Gastrocnemius medialis (tissue), 4 donors: Measurements from ENCODE around the gene ROBO1. TPM values are rescaled to one million over a fixed set of nuclear protein-coding genes. Genes with fewer than 3 reads are reported as not detected.
"Not testable (repeated sequence)": the region's sequence is repeated elsewhere in the genome, so short reads cannot be mapped to it uniquely, and the experiment has no call there.

Experiments
- ATAC-seq, 2 donors: fragments of 150-250 bp; one replicate each; pipeline ENCODE4 v1.9.1; 2016
- DNase-seq, 2 donors: peaks; one replicate each; pipeline ENCODE4 v3.0.0-alpha.2; 2019
- H3K27ac ChIP-seq, 4 donors: fragments of 200-600 bp; sonication (generic); 1 replicate in 1 of 4; 2 replicates in 3 of 4; pipeline ENCODE4 v1.5.1; 2016 to 2018; ENCODE audit warnings: mild to moderate bottlenecking in 2 of 4, moderate library complexity in 1 of 4
- H3K27me3 ChIP-seq, 3 donors: fragments of 200-600 bp; sonication (generic) in 2 of 3; 1 replicate in 1 of 3; 2 replicates in 2 of 3; pipeline versions ENCODE4 v1.5.1 to v1.6.0; 2016 to 2019; ENCODE audit warnings: mild to moderate bottlenecking in 1 of 3, moderate library complexity in 1 of 3
- H3K36me3 ChIP-seq, 2 donors: fragments of 200-600 bp; sonication (generic) in 1 of 2; one replicate each; pipeline ENCODE4 v1.5.1; 2017 to 2018
- H3K4me1 ChIP-seq, 2 donors: fragments of 200-600 bp; sonication (generic) in 1 of 2; one replicate each; pipeline ENCODE4 v1.5.1; 2016 to 2017; ENCODE audit warnings: mild to moderate bottlenecking in 2 of 2
- H3K4me3 ChIP-seq, 4 donors: fragments of 200-600 bp; sonication (generic) in 3 of 4; 1 replicate in 1 of 4; 2 replicates in 3 of 4; pipeline ENCODE4 v1.5.1; 2016 to 2019; ENCODE audit warnings: mild to moderate bottlenecking in 2 of 4
- H3K9me3 ChIP-seq, 3 donors: fragments of 200-600 bp; sonication (generic) in 2 of 3; 1 replicate in 1 of 3; 2 replicates in 2 of 3; pipeline ENCODE4 v1.5.1; 2016 to 2019
- CTCF ChIP-seq, 5 experiments: fragments of 450-650 bp in 3 of 5; fragments of 200-600 bp in 2 of 5; sonication (generic) in 2 of 5; IDR thresholded peaks in 4 of 5; conservative IDR thresholded peaks in 1 of 5; 1 replicate in 4 of 5; 2 replicates in 1 of 5; pipeline ENCODE4 v1.5.1; 2016 to 2019; ENCODE audit warnings: antibody characterized with exemption in 5 of 5, mild to moderate bottlenecking in 3 of 5, moderate library complexity in 3 of 5
- POLR2A ChIP-seq, 2 donors: fragments of 450-650 bp; IDR thresholded peaks; one replicate each; pipeline ENCODE4 v1.6.1; 2017; ENCODE audit warnings: antibody characterized with exemption in 2 of 2, mild to moderate bottlenecking in 2 of 2, moderate library complexity in 2 of 2
- in situ Hi-C, 4 donors: fragments of 200-750 bp; cut with MboI; loops; one replicate each; pipeline versions ENCODE4 v1.15.0 to v1.8.0; 2017; ENCODE audit warnings: low sequenced_read_pairs in 4 of 4
- intact Hi-C: fragments of 100-400 bp; cut with DNase I; formaldehyde crosslinking; loops from one replicate; pipeline ENCODE4 v1.15.1; 2023; ENCODE audit warnings: low total_unique reads
- total RNA-seq, 4 donors: library from RNA; depleted of rRNA; stranded (reverse); fragments of >200 nt; gene quantifications; one replicate each; pipeline versions ENCODE4 v1.1.0 to v1.2.3, GENCODE V29; 2016

The ROBO1 gene
- total RNA-seq, 4 donors from 2014 or later, result 4.2 to 16.0 (median 9.5) TPM

- in situ Hi-C loops, result no loop called here
- Histone ChIP-seq H3K4me1 (no peaks in the 10 kb centered on the region), H3K4me3 (no peak overlapping the region), H3K27me3 (no peaks in the 10 kb centered on the region), H3K27ac (no peak overlapping the region), H3K9me3 (no peaks in the 10 kb centered on the region), H3K36me3 (no peaks in the 10 kb centered on the region)
- DNase-seq, result no peak
- ATAC-seq, result no peak
- TF ChIP-seq POLR2A (IDR thresholded peaks at IDR 0.05), result no peak
- TF ChIP-seq CTCF (IDR thresholded peaks at IDR 0.05 in 4 of 5, conservative IDR thresholded peaks at IDR 0.05 in 1 of 5), result no peak
- intact Hi-C loops, result no loop called here
These were observed 1010.1 kb downstream of the ROBO1 start for GRCh38 chr3:78757731-78758130.

- Histone ChIP-seq H3K4me1 (no peaks in the 10 kb centered on the region), H3K4me3 (no peak overlapping the region), H3K27ac (no peak overlapping the region), H3K27me3 (no peaks in the 10 kb centered on the region), H3K36me3 (no peaks in the 10 kb centered on the region), H3K9me3 (no peaks in the 10 kb centered on the region)
- ATAC-seq (no peak), DNase-seq (no peak)
- TF ChIP-seq POLR2A (IDR thresholded peaks at IDR 0.05), result no peak
- intact Hi-C loops, result no loop called here
- in situ Hi-C loops, result no loop called here
These were observed 1013.6 kb downstream of the ROBO1 start for GRCh38 chr3:78754066-78754743.

- Histone ChIP-seq H3K4me3 (no peak overlapping the region), H3K9me3 (no peaks in the 10 kb centered on the region), H3K27ac (no peak overlapping the region), H3K4me1 (no peaks in the 10 kb centered on the region), H3K27me3 (no peaks in the 10 kb centered on the region), H3K36me3 (no peaks in the 10 kb centered on the region)
- no peak for TF ChIP-seq POLR2A (IDR thresholded peaks at IDR 0.05)
- no peak for TF ChIP-seq CTCF (IDR thresholded peaks at IDR 0.05 in 4 of 5, conservative IDR thresholded peaks at IDR 0.05 in 1 of 5)
- DNase-seq (no peak), ATAC-seq (no peak)
- in situ Hi-C loops (no loop called here), intact Hi-C loops (no loop called here)
These were observed 1016.5 kb downstream of the ROBO1 start for GRCh38 chr3:78751266-78751665.

- ATAC-seq, intact Hi-C loops, H3K36me3 ChIP-seq, in situ Hi-C loops, H3K4me3 ChIP-seq, DNase-seq, H3K27ac ChIP-seq, H3K27me3 ChIP-seq, H3K9me3 ChIP-seq, H3K4me1 ChIP-seq: not testable (repeated sequence)
These were observed 1017.5 kb downstream of the ROBO1 start for GRCh38 chr3:78750291-78750690.

- no peaks in the 10 kb centered on the region for H3K9me3 ChIP-seq
- ATAC-seq (no peak), DNase-seq (no peak)
- in situ Hi-C loops, result no loop called here
- H3K4me1 ChIP-seq, result no peaks in the 10 kb centered on the region
- no peaks in the 10 kb centered on the region for H3K36me3 ChIP-seq
- no peak overlapping the region for H3K4me3 ChIP-seq
- H3K27ac ChIP-seq, result no peak overlapping the region
- H3K27me3 ChIP-seq, result no peaks in the 10 kb centered on the region
- no peak for TF ChIP-seq POLR2A (IDR thresholded peaks at IDR 0.05)
- no peak for TF ChIP-seq CTCF (IDR thresholded peaks at IDR 0.05 in 4 of 5, conservative IDR thresholded peaks at IDR 0.05 in 1 of 5)
- intact Hi-C loops, result no loop called here
These were observed 1018.7 kb downstream of the ROBO1 start for GRCh38 chr3:78749056-78749455.

- in situ Hi-C loops (no loop called here), intact Hi-C loops (no loop called here)
- ATAC-seq (no peak), DNase-seq (no peak)
- Histone ChIP-seq H3K9me3 (no peaks in the 10 kb centered on the region), H3K36me3 (no peaks in the 10 kb centered on the region), H3K4me1 (no peaks in the 10 kb centered on the region), H3K27me3 (no peaks in the 10 kb centered on the region), H3K4me3 (no peak overlapping the region), H3K27ac (no peak overlapping the region)
- TF ChIP-seq POLR2A (IDR thresholded peaks at IDR 0.05), result no peak
These were observed 1022.0 kb downstream of the ROBO1 start for GRCh38 chr3:78745847-78746246.
